ENCODE results near the gene TBC1D2B. TPM values are rescaled to one million over a fixed set of nuclear protein-coding genes. Genes with fewer than 3 reads are reported as not detected.

TBC1D2B gene
- total RNA-seq, 1 experiment from 2014 or later = 13.9 TPM

GRCh38 chr15:78076231-78077052, 1.1 kb downstream of the TBC1D2B start:
- DNase-seq (ENCODE audit: low spot score) = no peak
- in situ Hi-C loops (cut with HindIII; ENCODE audit: low sequenced_read_pairs) = no loop called here

GRCh38 chr15:78075490-78076230, 1.9 kb downstream of the TBC1D2B start:
- DNase-seq (ENCODE audit: low spot score) = peak; percentile 49

DNA sequence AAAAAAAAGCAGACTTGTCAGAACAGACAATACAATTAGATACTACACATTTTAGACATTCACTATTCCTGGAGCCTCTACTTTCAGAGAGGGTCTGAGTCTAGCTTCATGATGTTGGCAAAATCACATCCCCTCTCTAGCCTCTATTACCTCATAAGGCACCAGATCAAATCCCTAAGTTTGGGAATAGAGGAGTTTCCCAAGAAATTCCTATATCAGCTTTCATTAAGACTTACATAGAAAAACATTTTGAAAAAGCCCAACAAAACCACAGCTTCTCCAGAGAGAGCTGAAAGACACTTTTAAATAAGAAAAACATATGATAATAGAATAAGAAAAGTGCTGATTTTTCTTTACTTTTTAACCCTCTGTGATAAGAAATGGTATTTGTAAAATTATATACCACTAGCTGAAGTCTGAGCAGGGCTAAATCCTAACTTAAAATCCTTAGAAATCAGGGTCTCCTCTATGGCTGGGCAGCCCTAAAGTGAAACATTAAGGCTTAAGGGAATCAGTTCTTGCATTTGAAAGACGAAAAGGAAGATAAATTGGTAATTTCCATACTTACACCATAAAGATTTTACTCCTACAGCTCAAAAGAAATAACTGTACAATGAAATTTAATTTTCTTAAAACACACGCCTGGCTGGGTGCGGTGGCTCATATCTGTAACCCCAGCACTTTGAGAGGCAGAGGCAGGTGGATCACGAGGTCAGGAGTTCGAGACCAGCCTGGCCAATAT, 4.3 kb downstream of the TBC1D2B start:
- in situ Hi-C loops (cut with HindIII; ENCODE audit: low sequenced_read_pairs) = no loop called here
- DNase-seq (ENCODE audit: low spot score) = no peak

More at GRCh38 chr15:78075490-78076230, 1.9 kb downstream of the TBC1D2B start:
- in situ Hi-C loops (cut with HindIII; ENCODE audit: low sequenced_read_pairs) = no loop called here

GRCh38 chr15:78072080-78072892, 5.2 kb downstream of the TBC1D2B start:
- peak; percentile 46 for DNase-seq (ENCODE audit: low spot score)

DNA sequence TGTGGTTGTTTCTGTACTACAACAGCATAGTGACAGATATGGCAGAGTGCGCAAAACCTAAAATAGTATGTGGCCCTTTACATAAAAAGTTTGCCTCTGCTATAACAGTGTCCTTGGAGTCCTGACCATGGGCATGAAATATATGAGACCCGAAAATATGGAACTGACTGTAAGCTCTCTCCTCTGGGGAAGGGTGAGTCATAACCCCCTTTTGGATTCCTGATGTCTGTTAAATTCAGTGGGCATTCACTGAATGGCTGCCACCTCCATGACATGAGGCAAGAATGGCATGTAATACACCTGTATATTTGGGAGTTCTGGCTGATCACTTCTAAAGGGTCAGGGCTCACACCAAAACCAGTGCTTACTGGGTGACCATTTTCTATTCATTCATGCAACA, 6.1 kb downstream of the TBC1D2B start:
- DNase-seq (ENCODE audit: low spot score) = no peak
- in situ Hi-C loops (cut with HindIII; ENCODE audit: low sequenced_read_pairs) = no loop called here

More at GRCh38 chr15:78072080-78072892, 5.2 kb downstream of the TBC1D2B start:
- in situ Hi-C loops (cut with HindIII; ENCODE audit: low sequenced_read_pairs) = no loop called here

DNA sequence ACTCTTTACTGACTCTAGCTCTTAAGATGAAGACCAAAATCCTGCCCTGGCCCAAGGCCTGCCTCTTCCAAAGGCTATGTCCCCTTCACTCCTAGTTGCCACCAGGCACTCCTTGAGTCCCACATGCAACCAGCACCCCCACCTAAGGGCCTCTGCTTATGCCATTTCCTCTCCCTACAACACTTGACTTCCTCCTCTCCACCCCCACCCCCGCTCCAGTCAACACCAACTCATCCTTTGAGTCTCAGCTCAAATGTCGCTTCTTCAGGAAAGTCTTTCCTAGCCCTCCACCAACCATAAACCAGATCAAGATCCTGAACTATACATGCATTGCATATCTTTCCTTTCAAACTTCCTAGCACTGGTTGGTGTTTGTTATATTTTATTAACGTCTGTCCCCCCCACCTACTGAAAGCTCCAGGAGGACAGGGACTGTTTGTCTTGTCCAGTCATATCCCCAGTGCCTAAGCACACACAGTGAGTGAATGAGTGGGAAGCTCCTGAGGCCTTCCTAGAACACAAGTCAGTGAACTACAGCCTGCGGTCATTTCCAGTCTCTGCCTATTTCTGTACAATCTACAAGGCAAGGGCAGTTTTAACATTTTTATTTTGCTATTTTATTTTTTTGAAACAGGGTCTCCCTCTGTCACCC, 7.3 kb downstream of the TBC1D2B start:
- in situ Hi-C loops (cut with HindIII; ENCODE audit: low sequenced_read_pairs) = no loop called here
- no peak for DNase-seq (ENCODE audit: low spot score)

DNA sequence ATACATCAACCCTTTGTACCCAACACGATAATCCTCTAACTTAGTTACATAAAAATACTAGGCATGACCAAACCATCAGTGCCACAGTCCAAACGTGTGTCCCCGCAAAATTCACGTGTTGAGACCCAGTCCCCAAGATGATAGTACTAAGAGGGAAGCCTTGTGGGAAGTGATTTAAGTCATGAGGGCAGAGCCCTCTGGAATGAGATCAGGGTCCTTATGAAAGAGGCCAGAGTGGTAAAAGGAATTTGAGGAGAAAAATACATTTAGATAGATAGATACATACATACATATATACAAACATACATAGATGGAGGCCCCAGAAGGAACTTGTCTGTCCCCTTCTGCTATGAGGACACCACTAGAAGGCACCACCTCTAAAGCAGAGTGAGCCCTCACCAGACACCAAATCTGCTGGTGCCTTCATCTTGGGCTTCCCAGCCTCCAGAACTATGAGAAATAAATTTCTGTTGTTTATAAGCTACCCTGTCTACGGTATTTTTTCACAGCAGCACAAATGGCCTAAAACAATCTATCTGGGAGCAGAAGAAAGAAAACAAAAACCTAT, 8.0 kb downstream of the TBC1D2B start:
- no peak for DNase-seq (ENCODE audit: low spot score)
- in situ Hi-C loops (cut with HindIII; ENCODE audit: low sequenced_read_pairs) = no loop called here

DNA sequence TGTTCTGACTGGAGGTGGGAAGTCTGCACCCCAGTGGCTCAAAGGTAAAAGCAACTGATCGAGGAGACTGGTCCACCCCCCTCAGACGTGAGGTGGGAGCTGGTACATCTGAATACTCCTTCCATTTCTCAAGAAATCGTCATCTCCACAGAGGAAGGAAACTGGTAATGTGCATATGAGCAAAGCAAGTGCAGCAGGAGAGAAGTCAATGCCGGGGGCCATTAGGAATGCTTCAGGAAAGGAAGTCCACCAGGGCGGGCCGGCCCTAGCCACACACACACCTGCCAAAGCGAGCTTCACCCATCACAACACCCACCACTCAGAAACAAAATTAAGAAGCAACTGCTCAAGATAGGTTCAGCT, 8.5 kb downstream of the TBC1D2B start:
- no peak for DNase-seq (ENCODE audit: low spot score)
- in situ Hi-C loops (cut with HindIII; ENCODE audit: low sequenced_read_pairs) = no loop called here

GRCh38 chr15:78067328-78068228, 9.9 kb downstream of the TBC1D2B start:
- DNase-seq (ENCODE audit: low spot score) = no peak
- in situ Hi-C loops (cut with HindIII; ENCODE audit: low sequenced_read_pairs) = no loop called here

GRCh38 chr15:78065973-78066946, 11.3 kb downstream of the TBC1D2B start:
- in situ Hi-C loops (cut with HindIII; ENCODE audit: low sequenced_read_pairs) = no loop called here
- DNase-seq (ENCODE audit: low spot score) = no peak

DNA sequence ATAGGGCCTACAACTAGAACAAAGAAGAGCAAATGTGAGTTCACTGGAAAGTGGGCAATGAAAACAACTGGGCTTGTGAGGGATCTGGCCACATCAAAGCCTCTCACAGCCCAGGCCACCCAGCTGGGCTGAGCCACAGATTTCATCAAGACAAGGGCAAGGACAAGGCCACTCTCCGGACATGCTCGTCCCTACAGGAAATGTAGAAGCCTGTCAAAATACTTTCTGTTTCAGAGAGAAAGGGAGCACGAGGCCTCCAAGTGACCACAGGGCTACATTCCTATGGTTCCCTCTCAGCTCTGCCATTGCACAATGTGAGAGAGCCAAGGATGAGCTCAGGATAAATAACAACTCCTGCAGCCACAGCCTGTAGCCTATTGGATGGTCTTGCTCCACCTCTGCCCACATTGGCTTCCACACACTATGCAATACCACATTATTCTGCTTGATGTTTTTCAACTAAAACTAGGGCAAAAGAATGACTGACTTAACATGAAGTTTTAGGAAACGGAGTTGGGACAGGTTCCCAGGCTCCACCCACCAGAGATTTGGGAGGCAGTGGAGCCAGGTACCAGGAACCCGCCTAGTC, 12.1 kb downstream of the TBC1D2B start:
- no peak for DNase-seq (ENCODE audit: low spot score)
- in situ Hi-C loops (cut with HindIII; ENCODE audit: low sequenced_read_pairs) = no loop called here

- DNase-seq (ENCODE audit: low spot score) = no peak
- in situ Hi-C loops (cut with HindIII; ENCODE audit: low sequenced_read_pairs) = no loop called here
These were observed 13.0 kb downstream of the TBC1D2B start for GRCh38 chr15:78064544-78064943.

GRCh38 chr15:78063970-78064385, 13.5 kb downstream of the TBC1D2B start:
- DNase-seq (ENCODE audit: low spot score) = no peak
- in situ Hi-C loops (cut with HindIII; ENCODE audit: low sequenced_read_pairs) = no loop called here

DNA sequence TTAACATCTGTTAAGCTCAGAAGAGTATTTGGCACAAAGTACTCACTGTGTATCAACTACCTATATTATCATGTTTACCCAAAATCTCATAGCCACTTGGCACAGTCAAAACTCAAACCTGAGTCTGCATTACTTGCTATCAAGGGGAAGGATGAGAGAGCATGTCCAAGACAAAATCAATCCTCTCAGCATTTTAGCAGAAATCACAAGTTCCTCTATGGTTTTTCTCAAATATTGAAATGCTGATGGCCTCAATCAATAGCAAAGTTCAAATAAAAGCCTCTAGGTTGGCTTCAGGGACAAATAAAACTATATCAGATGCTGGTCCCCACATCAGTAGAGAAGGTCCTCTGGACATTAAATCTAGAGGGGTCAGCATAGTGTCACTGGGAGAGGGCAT, 14.3 kb downstream of the TBC1D2B start:
- no peak for DNase-seq (ENCODE audit: low spot score)
- in situ Hi-C loops (cut with HindIII; ENCODE audit: low sequenced_read_pairs) = no loop called here

DNA sequence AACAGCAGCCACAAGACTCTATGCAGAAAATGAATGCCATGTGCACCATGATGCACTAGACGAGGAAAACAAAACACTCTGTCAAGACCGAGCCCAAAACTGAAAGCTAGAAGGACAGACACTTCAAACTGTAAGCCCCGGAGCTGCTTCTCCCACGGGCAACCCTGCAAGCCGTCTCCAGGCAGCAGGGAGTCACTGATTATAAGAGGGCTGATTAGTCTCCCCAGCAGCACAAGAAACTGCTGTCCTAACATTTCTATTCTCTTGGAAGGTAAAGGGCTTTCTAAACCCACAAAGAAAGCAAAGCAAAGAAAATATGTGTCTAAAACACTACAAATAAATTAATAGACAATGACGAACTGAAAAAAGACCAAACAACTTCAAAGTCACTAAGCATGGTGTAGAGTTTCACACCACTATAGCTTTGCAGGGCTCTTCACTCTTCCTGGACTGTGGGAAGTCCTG, 15.5 kb downstream of the TBC1D2B start:
- DNase-seq (ENCODE audit: low spot score) = no peak
- in situ Hi-C loops (cut with HindIII; ENCODE audit: low sequenced_read_pairs) = no loop called here

GRCh38 chr15:78060232-78060631, 17.3 kb downstream of the TBC1D2B start:
- no peak for DNase-seq (ENCODE audit: low spot score)
- in situ Hi-C loops (cut with HindIII; ENCODE audit: low sequenced_read_pairs) = no loop called here
